Left forelimb (tissue), 1 donor: ENCODE data around the gene NSF.
"Not testable (repeated sequence)": the region's sequence is repeated elsewhere in the genome, so short reads cannot be mapped to it uniquely, and the experiment has no call there.

Source experiments
- DNase-seq: peaks from one replicate; pipeline ENCODE4 v3.0.0-alpha.2; 2018; ENCODE audit warnings: low spot score

Gene NSF

DNA sequence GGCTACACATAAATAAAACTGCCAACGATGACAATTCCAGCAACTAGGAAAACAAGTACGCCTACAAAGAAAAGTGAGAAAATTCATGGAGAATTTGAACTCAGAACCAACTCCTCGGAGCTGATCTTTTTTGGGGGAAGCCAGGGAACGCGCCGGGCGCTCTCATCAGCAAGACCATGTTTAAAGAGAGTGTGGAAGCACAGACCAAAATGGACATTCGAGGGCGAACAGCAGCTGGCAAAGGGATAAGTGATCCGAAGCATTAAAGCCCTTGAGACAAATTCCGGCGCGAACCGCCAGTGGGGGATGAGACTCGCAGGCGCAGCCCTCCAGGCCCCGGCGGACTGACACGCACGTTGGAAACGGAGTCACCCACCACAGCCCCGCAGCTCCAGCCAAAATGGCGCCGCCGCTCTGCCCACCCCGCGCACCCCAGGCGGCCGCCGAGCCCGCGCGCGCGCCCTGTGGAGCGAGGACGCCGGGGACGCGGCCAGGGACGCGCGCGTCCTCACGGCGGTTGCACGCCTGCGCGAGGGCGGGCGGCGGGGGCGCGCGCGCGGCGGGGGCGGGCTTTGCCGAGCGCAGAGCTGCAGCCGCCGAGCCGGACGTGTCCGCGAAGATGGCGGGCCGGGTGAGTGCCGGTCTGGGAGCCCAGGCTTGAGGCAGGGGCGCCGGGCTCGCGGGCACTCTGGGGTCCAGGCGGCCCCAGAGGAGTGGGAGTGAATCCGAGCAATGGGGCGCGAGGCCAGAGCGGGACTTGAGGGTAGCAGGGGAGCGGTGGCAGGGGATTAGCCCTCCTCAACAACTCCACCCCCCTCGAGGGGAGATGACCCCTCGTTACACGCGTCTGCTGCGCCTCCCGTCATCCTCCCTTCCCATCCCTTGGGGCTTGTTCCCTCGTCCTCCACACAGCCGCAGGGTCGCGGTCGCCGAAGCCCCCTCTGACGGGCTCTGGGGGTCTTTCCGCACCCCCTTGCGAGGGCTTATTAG is at the start of gene NSF:
Gene NSF (plus strand): TSS at position 513 of the 990 bp plus-strand sequence. CDS start 107 bp downstream, at position 620.
- not testable (repeated sequence) for DNase-seq

- DNase-seq = not testable (repeated sequence)
These were observed 41.9 kb upstream of the NSF start for GRCh38 chr17:46548607-46549006.

DNA sequence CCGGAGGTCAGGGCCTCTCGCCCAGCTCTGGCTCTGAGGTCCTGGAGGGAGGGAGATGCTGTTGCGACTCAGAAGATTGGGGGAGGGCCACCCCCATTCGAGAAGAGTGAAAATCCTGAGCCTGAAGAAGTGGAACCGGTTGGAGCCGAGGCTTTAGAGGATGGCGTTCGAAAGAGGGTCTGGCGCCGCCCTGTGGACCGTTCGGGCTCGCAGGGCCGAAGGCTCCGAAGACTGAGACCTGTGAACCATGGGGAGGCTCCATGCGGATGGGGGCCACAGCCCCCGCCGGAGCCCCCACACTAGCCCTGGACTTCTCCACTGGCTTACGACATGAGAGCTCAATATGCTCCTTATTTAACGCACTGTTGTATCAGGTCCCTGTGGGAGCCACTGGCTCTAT is 31.3 kb upstream of the NSF start:
- DNase-seq = not testable (repeated sequence)

DNA sequence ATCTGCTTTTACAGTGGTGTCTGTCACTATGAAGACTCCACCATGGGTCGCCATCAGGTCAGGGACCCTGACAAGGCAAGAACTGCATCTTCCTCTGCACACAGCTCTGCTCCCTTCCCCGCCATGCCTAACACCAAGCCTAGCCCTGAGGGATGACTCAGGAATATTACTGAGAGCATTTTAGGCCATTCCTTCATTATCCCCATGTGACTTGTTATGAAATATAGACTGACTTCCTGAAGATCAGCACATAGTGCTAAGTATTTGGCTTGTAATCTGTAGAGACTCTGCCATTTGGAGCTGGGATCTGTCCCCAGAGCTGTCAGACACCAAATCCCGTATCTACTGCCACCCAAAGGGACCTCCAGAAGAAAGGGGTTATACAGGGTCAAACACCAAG is 30.4 kb upstream of the NSF start:
- DNase-seq = not testable (repeated sequence)

GRCh38 chr17:46566284-46566683 is 24.2 kb upstream of the NSF start:
- not testable (repeated sequence) for DNase-seq

- not testable (repeated sequence) for DNase-seq
These were observed 23.5 kb upstream of the NSF start for GRCh38 chr17:46566980-46567379.

GRCh38 chr17:46571796-46572195 is 18.7 kb upstream of the NSF start:
- not testable (repeated sequence) for DNase-seq

- DNase-seq = not testable (repeated sequence)
These were observed 11.1 kb upstream of the NSF start, which contains the start of gene ARL17A for GRCh38 chr17:46579083-46580075. Gene ARL17A (minus strand): TSS chr17:46579691. CDS start chr17:46576322, 3,369 bp downstream.

DNA sequence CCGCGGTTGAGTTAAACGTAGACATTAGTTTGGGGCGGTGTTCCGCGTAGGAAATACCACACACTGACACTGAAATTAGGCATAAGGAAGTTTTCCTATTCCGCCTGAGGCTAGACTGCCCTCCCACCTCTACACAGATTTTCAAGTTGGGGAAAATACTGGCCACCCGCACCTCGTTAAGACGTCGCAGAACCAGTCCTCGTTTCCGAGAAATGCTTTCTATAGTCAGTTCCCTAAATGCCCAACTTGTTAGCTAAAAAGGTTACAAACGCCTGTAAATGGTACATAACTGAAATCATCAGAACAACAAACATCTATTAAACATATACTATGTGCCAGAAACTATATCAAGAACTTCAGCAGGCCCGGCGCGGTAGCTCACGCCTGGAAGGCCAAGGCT is 10.4 kb upstream of the NSF start:
- not testable (repeated sequence) for DNase-seq

GRCh38 chr17:46585444-46585843 is 5.0 kb upstream of the NSF start:
- not testable (repeated sequence) for DNase-seq

GRCh38 chr17:46591332-46591731 is 863 bp downstream of the NSF start:
- DNase-seq = not testable (repeated sequence)

DNA sequence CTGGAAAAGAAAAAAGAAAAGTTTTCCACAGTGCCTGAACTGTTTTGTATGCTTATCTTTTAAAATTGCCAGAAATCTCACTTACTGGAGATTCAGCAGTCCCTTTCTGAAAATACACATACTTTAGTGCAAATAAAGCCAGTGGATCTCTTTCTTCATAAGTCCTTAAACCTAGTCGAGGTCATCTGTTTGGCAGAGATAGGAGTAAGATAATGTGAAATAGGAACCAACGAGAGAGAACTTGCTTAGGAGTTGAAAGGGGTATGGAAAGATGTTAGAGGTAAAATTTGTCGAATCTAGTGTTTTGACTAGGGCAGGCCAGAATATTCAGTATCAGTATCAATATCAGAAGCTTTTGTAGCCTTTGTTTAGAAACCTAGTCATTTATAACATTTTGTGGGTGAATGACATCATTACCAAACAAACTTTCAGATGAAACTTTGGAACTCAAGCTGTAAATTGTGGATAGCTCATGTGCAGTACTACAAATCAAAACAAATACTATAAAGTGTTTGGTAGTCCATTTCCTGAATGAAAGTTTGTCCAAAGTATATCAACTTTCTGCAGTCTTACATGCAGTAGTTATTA is 8.0 kb downstream of the NSF start:
- DNase-seq = not testable (repeated sequence)

- not testable (repeated sequence) for DNase-seq
These were observed 10.3 kb downstream of the NSF start for GRCh38 chr17:46600767-46601166.

DNA sequence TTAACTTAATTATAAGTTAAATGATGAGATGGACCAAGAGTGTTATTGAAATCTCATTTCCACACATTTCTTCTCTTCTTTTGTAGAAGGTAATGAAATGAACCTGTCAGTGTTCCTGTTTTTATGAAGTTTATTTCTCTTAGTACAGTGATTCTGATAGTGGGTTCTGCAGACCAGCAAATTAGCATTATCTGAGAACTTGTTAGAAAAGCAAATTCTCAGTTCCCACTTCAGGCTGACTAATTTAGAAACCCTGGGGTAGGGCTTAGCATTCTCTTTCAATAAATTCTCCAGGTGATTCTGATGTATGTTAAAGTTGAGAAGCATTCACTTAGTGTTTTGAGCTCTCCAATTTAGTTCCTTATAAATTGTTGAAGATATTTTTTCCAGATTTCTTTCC is 12.7 kb downstream of the NSF start:
- DNase-seq = not testable (repeated sequence)

DNA sequence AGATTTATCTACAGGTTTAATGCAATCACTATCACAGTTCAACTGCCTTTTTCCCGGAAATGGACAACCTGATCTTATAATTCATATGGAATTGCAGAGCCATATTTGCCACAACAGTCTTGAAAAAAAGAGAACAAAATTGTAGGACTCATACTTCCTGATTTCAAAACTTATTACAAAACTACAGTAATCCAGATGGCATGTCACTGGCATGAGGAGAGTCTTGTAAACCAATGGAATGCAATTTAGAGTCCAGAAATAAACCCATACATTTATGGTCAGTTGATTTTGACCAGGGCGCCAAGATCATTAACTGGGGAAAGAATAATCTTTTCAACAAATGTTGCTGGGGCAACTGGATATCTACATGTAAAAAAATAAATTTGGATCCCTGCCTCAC is 20.8 kb downstream of the NSF start:
- DNase-seq = not testable (repeated sequence)

DNA sequence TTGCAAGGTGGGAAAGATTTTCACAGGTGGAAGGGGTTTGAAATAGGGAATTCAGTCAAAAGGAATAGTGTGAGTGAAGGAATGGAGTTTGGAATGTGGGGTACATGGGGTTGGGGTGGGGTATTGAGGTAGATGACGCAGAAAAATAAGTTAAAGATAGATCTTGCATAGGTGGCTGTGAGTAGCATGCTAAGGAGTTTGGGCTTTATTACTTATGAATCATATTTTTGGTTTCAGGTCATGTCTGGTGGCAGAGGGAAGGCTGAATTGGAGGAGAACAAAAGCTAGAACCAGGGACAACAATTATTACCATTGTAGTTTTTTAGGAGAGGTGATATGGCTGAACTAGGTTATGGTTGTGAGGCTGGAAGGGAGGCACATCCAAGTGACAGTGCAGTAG is 23.4 kb downstream of the NSF start:
- DNase-seq = not testable (repeated sequence)

DNA sequence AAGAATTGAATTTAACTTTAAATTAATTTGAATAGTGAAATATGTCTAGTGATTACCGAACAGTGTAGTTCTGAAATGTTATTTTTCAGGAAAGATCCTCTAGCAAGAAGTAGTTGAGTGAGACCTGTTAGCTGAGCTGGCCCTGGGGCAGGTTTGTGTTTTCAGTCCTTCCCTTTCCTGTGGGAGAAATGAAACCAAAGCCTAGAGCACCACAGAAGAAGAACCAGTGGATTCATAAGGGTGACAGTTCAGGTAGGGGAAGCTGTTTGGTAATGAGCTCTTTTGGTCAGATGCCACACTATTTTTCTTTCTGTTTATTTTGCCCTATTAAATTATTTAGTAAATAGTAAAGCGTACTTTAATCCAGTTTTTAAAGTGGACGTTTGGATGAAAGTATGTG is 26.7 kb downstream of the NSF start:
- not testable (repeated sequence) for DNase-seq

DNA sequence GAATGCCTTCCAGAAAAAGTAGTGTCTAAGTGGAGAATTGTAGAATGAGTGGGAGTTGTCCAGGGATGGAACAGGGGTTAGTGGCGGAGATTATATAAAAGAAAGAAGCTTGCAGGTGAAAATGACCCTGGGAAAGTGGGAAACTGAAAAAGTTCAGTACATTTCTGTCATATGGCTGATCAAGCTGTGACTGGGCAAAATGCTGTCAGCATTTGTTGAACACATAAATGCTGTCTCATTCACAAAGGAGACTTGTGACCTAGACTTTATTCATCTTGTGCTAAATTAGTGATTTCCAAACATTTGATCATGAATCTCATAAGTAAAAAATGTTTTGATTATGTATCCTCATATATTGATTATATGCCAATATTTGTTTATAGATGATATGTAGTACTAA is 28.5 kb downstream of the NSF start:
- not testable (repeated sequence) for DNase-seq

DNA sequence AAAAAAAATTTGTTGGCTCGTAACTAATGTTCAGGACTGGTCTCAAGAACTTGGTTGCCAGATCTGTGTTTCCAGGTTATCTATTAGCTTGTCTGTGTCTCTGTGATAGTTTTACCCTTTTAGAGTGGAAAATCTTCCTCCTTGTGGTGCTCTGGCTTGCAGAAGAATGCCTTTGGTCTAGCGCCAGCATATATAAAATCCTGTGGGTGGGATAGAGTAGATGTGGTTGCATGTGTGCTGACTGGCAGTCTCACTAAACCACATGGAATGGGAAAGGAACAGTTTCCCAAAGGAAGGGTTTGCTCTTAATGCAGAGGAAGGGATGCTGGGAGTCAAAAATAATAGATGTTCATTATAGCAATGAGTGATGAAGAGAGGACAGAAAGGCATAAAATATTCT is 33.3 kb downstream of the NSF start:
- DNase-seq = not testable (repeated sequence)

DNA sequence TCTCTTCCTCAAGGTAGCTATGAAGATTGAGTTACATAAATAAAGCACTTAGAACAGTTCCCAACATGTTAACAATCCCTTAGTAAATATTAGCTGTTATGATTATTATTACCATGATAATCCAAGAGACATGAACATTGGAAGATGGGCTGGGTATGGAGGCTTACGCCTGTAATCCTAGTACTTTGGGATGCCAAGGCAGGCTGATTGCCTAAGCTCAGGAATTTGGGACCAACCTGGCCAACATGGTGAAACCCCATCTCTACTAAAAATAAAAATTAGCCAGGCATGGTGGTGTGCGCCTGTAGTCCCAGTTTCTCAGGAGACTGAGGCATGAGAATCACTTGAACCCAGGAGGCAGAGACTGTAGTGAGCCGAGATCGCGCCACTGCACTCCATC is 34.3 kb downstream of the NSF start:
- DNase-seq = not testable (repeated sequence)

DNA sequence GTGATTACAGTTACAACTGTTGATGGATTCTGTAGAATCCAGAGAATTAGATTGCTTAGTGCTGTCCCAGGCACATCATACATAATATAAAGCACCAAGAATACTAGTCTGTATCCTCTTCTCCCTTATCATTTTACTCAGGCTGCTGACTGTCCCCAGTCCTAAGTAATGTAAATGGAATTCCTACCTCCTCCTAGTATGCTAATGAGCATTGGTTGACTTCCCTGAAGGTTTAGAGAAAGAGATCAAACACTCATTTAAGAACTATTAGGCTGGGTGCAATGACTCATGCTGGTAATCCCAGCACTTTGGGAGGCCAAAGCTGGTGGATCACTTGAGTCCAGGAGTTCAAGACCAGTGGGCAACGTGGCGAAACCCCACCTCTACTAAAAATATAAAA is 37.0 kb downstream of the NSF start:
- DNase-seq = not testable (repeated sequence)
